ENCODE results near the gene BCHE.

The BCHE gene

GRCh38 chr3:165800970-165801369 is 36.3 kb downstream of the BCHE start:
- H3K4me3 ChIP-seq (ENCODE audit: low read depth, low read length), result no peak overlapping the region
- no peak for TF ChIP-seq POLR2A (IDR thresholded peaks at IDR 0.05; ENCODE audit: extremely low read depth, insufficient read length)
- TF ChIP-seq MAX (IDR thresholded peaks at IDR 0.05; ENCODE audit: low read depth, low read length), result no peak
- TF ChIP-seq CTCF (IDR thresholded peaks at IDR 0.05; ENCODE audit: low read depth, low read length), result no peak
- TF ChIP-seq MYC (IDR thresholded peaks at IDR 0.05; ENCODE audit: low read depth, low read length), result no peak
- no peak for DNase-seq (ENCODE audit: low read depth)

- DNase-seq (ENCODE audit: low read depth), result no peak
- TF ChIP-seq MAX (IDR thresholded peaks at IDR 0.05; ENCODE audit: low read depth, low read length) (no peak), POLR2A (IDR thresholded peaks at IDR 0.05; ENCODE audit: extremely low read depth, insufficient read length) (no peak)
- H3K4me3 ChIP-seq (ENCODE audit: low read depth, low read length), result no peak overlapping the region
Observed at GRCh38 chr3:165799026-165799425, 38.2 kb downstream of the BCHE start.

- DNase-seq (ENCODE audit: low read depth), result no peak
- TF ChIP-seq CTCF (IDR thresholded peaks at IDR 0.05; ENCODE audit: low read depth, low read length), result no peak
- no peak for TF ChIP-seq MYC (IDR thresholded peaks at IDR 0.05; ENCODE audit: low read depth, low read length)
- no peak overlapping the region for H3K4me3 ChIP-seq (ENCODE audit: low read depth, low read length)
Observed at GRCh38 chr3:165797551-165797950, 39.7 kb downstream of the BCHE start.

GRCh38 chr3:165796701-165797100 is 40.5 kb downstream of the BCHE start:
- TF ChIP-seq POLR2A (IDR thresholded peaks at IDR 0.05; ENCODE audit: extremely low read depth, insufficient read length) (no peak), CTCF (IDR thresholded peaks at IDR 0.05; ENCODE audit: low read depth, low read length) (no peak), MYC (IDR thresholded peaks at IDR 0.05; ENCODE audit: low read depth, low read length) (no peak), MAX (IDR thresholded peaks at IDR 0.05; ENCODE audit: low read depth, low read length) (no peak)
- H3K4me3 ChIP-seq (ENCODE audit: low read depth, low read length), result no peak overlapping the region
- DNase-seq (ENCODE audit: low read depth), result no peak

- no peak for DNase-seq (ENCODE audit: low read depth)
- no peak for TF ChIP-seq CTCF (IDR thresholded peaks at IDR 0.05; ENCODE audit: low read depth, low read length)
- TF ChIP-seq MYC (IDR thresholded peaks at IDR 0.05; ENCODE audit: low read depth, low read length), result no peak
- no peak for TF ChIP-seq POLR2A (IDR thresholded peaks at IDR 0.05; ENCODE audit: extremely low read depth, insufficient read length)
- no peak for TF ChIP-seq MAX (IDR thresholded peaks at IDR 0.05; ENCODE audit: low read depth, low read length)
Observed at GRCh38 chr3:165788531-165788930, 48.7 kb downstream of the BCHE start.

GRCh38 chr3:165786013-165786412 is 51.2 kb downstream of the BCHE start:
- TF ChIP-seq POLR2A (IDR thresholded peaks at IDR 0.05; ENCODE audit: extremely low read depth, insufficient read length) (no peak), MAX (IDR thresholded peaks at IDR 0.05; ENCODE audit: low read depth, low read length) (no peak), MYC (IDR thresholded peaks at IDR 0.05; ENCODE audit: low read depth, low read length) (no peak), CTCF (IDR thresholded peaks at IDR 0.05; ENCODE audit: low read depth, low read length) (no peak)
- H3K4me3 ChIP-seq (ENCODE audit: low read depth, low read length), result no peak overlapping the region
- no peak for DNase-seq (ENCODE audit: low read depth)

More at GRCh38 chr3:165788531-165788930, 48.7 kb downstream of the BCHE start:
- H3K4me3 ChIP-seq (ENCODE audit: low read depth, low read length), result no peak overlapping the region

Measured in NB4 (cell line).